ENCODE measurements around the gene DKK1. TPM values are rescaled to one million over a fixed set of nuclear protein-coding genes. Genes with fewer than 3 reads are reported as not detected.

DKK1 gene
- total and polyA plus RNA-seq, 2 of the 13 experiments (the other 11 are each of a cell fraction or from before 2014, with no cell fraction given) = 123 to 262 TPM

GRCh38 chr10:52284416-52285013 is 29.6 kb upstream of the DKK1 start:
- no peaks in the 10 kb centered on the region for H3K4me1 ChIP-seq (ENCODE audit: insufficient read depth, low read length)
- H3K9me3 ChIP-seq (ENCODE audit: low read length) = no peaks in the 10 kb centered on the region
- H3K27ac ChIP-seq (ENCODE audit: extremely low read length, insufficient read depth, low read length) = no peak overlapping the region
- CTCF ChIA-PET (ENCODE audit: low intra/inter-chr PET ratio, low total read pairs) = no interaction called here
- DNase-seq (ENCODE audit: low spot score) = no peak
- in situ Hi-C loops (cut with HindIII; ENCODE audit: extremely low pct_ligation_motif_present, low pct_unique_long_range_greater_than_20kb) (no loop called here), intact Hi-C loops (cut with micrococcal nuclease; ENCODE audit: unreplicated experiment) (no loop called here)
- 46% methylated on average over 2 of the region's 2 CpGs for WGBS (ENCODE audit: low lambda C conversion rate)
- ATAC-seq = no peak
- no peaks in the 10 kb centered on the region for H4K20me1 ChIP-seq (ENCODE audit: insufficient read depth, low read length)
- FAIRE-seq = no peak
- H3K36me3 ChIP-seq (replicated peaks in 1 of 2; ENCODE audit: control insufficient read depth in 1 of 2, insufficient read depth in 2 of 2, low read length in 2 of 2) = no peaks in the 10 kb centered on the region
- no peak overlapping the region for H3K4me3 ChIP-seq (replicated peaks in 1 of 3; ENCODE audit: insufficient read depth in 1 of 3, low read depth in 2 of 3, low read length in 3 of 3)
- TF ChIP-seq HCFC1 (IDR thresholded peaks at IDR 0.05; ENCODE audit: low read depth, low read length) (no peak), ISL2 (CRISPR knock-in tag; IDR thresholded peaks at IDR 0.05) (no peak), FOXJ3 (CRISPR knock-in tag; IDR thresholded peaks at IDR 0.05; ENCODE audit: borderline replicate concordance) (no peak), TRAFD1 (CRISPR knock-in tag; IDR thresholded peaks at IDR 0.05; ENCODE audit: borderline replicate concordance) (no peak), PHF8 (CRISPR knock-in tag; IDR thresholded peaks at IDR 0.05) (no peak), ZMYM3 (CRISPR knock-in tag; IDR thresholded peaks at IDR 0.05) (no peak), ZNF576 (CRISPR knock-in tag; IDR thresholded peaks at IDR 0.05) (no peak), ZBTB43 (CRISPR knock-in tag; conservative IDR thresholded peaks at IDR 0.05) (no peak), MLLT10 (CRISPR knock-in tag; IDR thresholded peaks at IDR 0.05) (no peak), SYNCRIP (IDR thresholded peaks at IDR 0.05; ENCODE audit: insufficient read depth, low read depth, low read length) (no peak), HMG20A (CRISPR knock-in tag; IDR thresholded peaks at IDR 0.05; ENCODE audit: borderline replicate concordance) (no peak), ATM (IDR thresholded peaks at IDR 0.05; ENCODE audit: borderline replicate concordance) (no peak)
- no peak overlapping the region for H3K4me2 ChIP-seq (ENCODE audit: low read depth, low read length)
- no peaks in the 10 kb centered on the region for H3K79me2 ChIP-seq (ENCODE audit: insufficient read depth, low read length)
- no TSS peak for BruUV-seq (replicated peaks)
- H2AFZ ChIP-seq (ENCODE audit: low read length) = no peak overlapping the region
- H3K27me3 ChIP-seq (ENCODE audit: control insufficient read depth in 1 of 2, insufficient read depth in 2 of 2, low read length in 2 of 2) = no peaks in the 10 kb centered on the region
- POLR2A ChIA-PET = no interaction called here
- no peak overlapping the region for H3K9ac ChIP-seq (ENCODE audit: insufficient read depth, low read depth, low read length)

All from HepG2 (cell line).